ENCODE data around the gene TEX35.

DNA sequence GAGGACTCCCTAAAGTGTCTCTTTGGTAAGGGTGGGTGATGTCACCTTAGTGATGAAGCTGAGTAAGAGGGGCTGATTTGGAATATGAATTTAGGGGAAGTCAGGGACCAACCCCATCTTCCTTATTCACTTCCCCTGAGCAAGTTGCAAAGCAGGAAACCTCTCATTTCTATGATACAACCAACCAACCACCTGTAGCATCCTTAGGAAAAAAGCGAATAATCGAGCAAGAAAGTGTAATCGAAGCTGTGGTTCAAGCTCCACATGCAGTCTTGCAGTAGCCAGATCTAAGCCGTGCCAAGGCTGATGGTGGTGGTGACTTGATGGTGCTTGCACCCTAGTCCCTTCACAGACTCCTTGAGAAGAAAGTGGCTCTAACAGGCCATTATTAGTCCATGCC is 3.2 kb downstream of the TEX35 start:
- TF ChIP-seq, protein P1, sequence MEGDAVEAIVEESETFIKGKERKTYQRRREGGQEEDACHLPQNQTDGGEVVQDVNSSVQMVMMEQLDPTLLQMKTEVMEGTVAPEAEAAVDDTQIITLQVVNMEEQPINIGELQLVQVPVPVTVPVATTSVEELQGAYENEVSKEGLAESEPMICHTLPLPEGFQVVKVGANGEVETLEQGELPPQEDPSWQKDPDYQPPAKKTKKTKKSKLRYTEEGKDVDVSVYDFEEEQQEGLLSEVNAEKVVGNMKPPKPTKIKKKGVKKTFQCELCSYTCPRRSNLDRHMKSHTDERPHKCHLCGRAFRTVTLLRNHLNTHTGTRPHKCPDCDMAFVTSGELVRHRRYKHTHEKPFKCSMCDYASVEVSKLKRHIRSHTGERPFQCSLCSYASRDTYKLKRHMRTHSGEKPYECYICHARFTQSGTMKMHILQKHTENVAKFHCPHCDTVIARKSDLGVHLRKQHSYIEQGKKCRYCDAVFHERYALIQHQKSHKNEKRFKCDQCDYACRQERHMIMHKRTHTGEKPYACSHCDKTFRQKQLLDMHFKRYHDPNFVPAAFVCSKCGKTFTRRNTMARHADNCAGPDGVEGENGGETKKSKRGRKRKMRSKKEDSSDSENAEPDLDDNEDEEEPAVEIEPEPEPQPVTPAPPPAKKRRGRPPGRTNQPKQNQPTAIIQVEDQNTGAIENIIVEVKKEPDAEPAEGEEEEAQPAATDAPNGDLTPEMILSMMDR (IDR thresholded peaks at IDR 0.05; ENCODE audit: low read depth, low read length), result no peak
- no peak for TF ChIP-seq POLR2A (IDR thresholded peaks at IDR 0.05; ENCODE audit: extremely low read depth, insufficient read length)
- TF ChIP-seq, protein P2, sequence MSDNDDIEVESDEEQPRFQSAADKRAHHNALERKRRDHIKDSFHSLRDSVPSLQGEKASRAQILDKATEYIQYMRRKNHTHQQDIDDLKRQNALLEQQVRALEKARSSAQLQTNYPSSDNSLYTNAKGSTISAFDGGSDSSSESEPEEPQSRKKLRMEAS (IDR thresholded peaks at IDR 0.05; ENCODE audit: low read depth, low read length), result no peak
- TF ChIP-seq MYC (IDR thresholded peaks at IDR 0.05; ENCODE audit: low read depth, low read length), result no peak
